GM12878 (cell line): ENCODE data around the gene NECTIN1. TPM values are rescaled to one million over a fixed set of nuclear protein-coding genes. Genes with fewer than 3 reads are reported as not detected.

ENCODE experiments used
- ATAC-seq: fragments of 200-7000 bp; cut with Tn5 transposase; 3 replicates; pipeline ENCODE4 v1.9.1; 2020; ENCODE audit warnings: mild to moderate bottlenecking, moderate library complexity
- BruUV-seq: library from RNA; stranded (reverse); fragments of 400-500 nt; replicated peaks from 2 replicates; lab custom pipeline; 2021; lab: Mats Ljungman, UMichigan
- CTCF ChIA-PET: fragments of 300-600 bp; sonication (Branson Sonifier 250); formaldehyde crosslinking; extraction: SDS; loops from one replicate; lab custom pipeline; 2021; ENCODE audit warnings: inconsistent platforms; lab: Yijun Ruan, JAX
- POLR2A ChIA-PET: fragments of 350-600 bp; formaldehyde crosslinking; extraction: SDS; loops from one replicate; lab custom pipeline; 2021; ENCODE audit warnings: inconsistent platforms; lab: Charles Lee
- RAD21 ChIA-PET: fragments of 300-600 bp; sonication (Branson Sonifier 250); formaldehyde crosslinking; loops from one replicate; lab custom pipeline; 2023; ENCODE audit warnings: antibody characterized with exemption; ENCODE audit not compliant: unreplicated experiment; lab: Charles Lee
- SMC1A ChIA-PET: fragments of 300-600 bp; sonication (Branson Sonifier 250); formaldehyde crosslinking; loops from one replicate; lab custom pipeline; 2023; ENCODE audit not compliant: unreplicated experiment, uncharacterized antibody; lab: Charles Lee
- DNase-seq: peaks from one replicate; pipeline ENCODE4 v3.0.0-alpha.2; 2011; ENCODE audit warnings: low read depth, low spot score
- FAIRE-seq: peaks from 3 replicates; lab custom pipeline; 2011; peaks lifted over from hg19 to GRCh38; lab: Jason Lieb, UNC
- H2AFZ ChIP-seq: 2 replicates; pipeline ENCODE4 v1.6.0; 2011; ENCODE audit warnings: low read depth, low read length, control low read depth; ENCODE audit not compliant: control insufficient read depth
- H3K27ac ChIP-seq: 2 replicates; pipeline ENCODE4 v1.5.1; 2011; ENCODE audit warnings: control low read depth; ENCODE audit not compliant: control insufficient read depth, insufficient read depth
- H3K27me3 ChIP-seq, 2 experiments: replicated peaks in 1 of 2; 2 replicates each; pipeline versions ENCODE4 v1.6.0 to v1.6.1; 2011; ENCODE audit warnings: low read length in 1 of 2; ENCODE audit not compliant: control insufficient read depth in 2 of 2, insufficient read depth in 2 of 2
- H3K36me3 ChIP-seq, 2 experiments: 2 replicates each; pipeline ENCODE4 v1.5.1; 2011; ENCODE audit warnings: low read length in 1 of 2; ENCODE audit not compliant: control insufficient read depth in 2 of 2, insufficient read depth in 2 of 2
- H3K4me1 ChIP-seq: 2 replicates; pipeline ENCODE4 v1.6.1; 2011; ENCODE audit warnings: mild to moderate bottlenecking, low read length, moderate library complexity, mixed read lengths; ENCODE audit not compliant: control insufficient read depth, insufficient read depth
- H3K4me2 ChIP-seq: 2 replicates; pipeline ENCODE4 v1.6.0; 2011; ENCODE audit warnings: control low read depth; ENCODE audit not compliant: control insufficient read depth, insufficient read depth
- H3K4me3 ChIP-seq: fragments of 200-600 bp; sonication (generic); 2 replicates; pipeline ENCODE4 v1.5.1; 2016
- H3K79me2 ChIP-seq: 2 replicates; pipeline ENCODE4 v1.6.0; 2011; ENCODE audit warnings: low read length; ENCODE audit not compliant: control insufficient read depth, insufficient read depth
- H3K9ac ChIP-seq: 2 replicates; pipeline ENCODE4 v1.8.0; 2011; ENCODE audit warnings: low read length, control low read depth, mixed read lengths; ENCODE audit not compliant: control insufficient read depth, insufficient read depth
- H3K9me3 ChIP-seq: replicated peaks from 3 replicates; pipeline ENCODE4 v1.5.1; 2011; ENCODE audit warnings: mild to moderate bottlenecking, low read length; ENCODE audit not compliant: control insufficient read depth, insufficient read depth
- H4K20me1 ChIP-seq: 2 replicates; pipeline ENCODE4 v1.6.0; 2011; ENCODE audit not compliant: control insufficient read depth, insufficient read depth
- BRCA1 ChIP-seq: IDR thresholded peaks from 2 replicates; pipeline ENCODE4 v1.6.1; 2011; ENCODE audit warnings: low read depth, low read length, improper control_type of control experiment
- EZH2 ChIP-seq: IDR thresholded peaks from 2 replicates; pipeline ENCODE4 v1.6.1; 2012; ENCODE audit warnings: low read depth, mild to moderate bottlenecking, control low read depth, inconsistent platforms, low read length, borderline replicate concordance; ENCODE audit not compliant: control insufficient read depth
- HSF1 ChIP-seq: fragments of 150-350 bp; IDR thresholded peaks from 2 replicates; pipeline ENCODE4 v1.6.1; 2014; ENCODE audit warnings: mild to moderate bottlenecking, low read depth, low read length
- KAT2A ChIP-seq: conservative IDR thresholded peaks from 2 replicates; pipeline ENCODE4 v1.6.1; 2011; ENCODE audit warnings: low read depth, low read length; ENCODE audit not compliant: control insufficient read depth
- NRF1 ChIP-seq: conservative IDR thresholded peaks from 2 replicates; pipeline ENCODE4 v1.6.1; 2011; ENCODE audit warnings: mild to moderate bottlenecking, low read depth, low read length, improper control_type of control experiment
- PKNOX1 ChIP-seq: fragments of 450-650 bp; IDR thresholded peaks from 2 replicates; pipeline ENCODE4 v1.6.1; 2016; ENCODE audit warnings: mild to moderate bottlenecking
- SMARCA5 ChIP-seq: fragments of 450-650 bp; IDR thresholded peaks from 2 replicates; pipeline ENCODE4 v1.6.1; 2017; ENCODE audit warnings: mild to moderate bottlenecking
- SUPT20H ChIP-seq: IDR thresholded peaks from 2 replicates; pipeline ENCODE4 v1.6.1; 2011; ENCODE audit warnings: low read depth, mild to moderate bottlenecking, low read length, moderate library complexity, borderline replicate concordance; ENCODE audit not compliant: control insufficient read depth
- TARDBP ChIP-seq: IDR thresholded peaks from 2 replicates; pipeline ENCODE4 v1.6.1; 2016; ENCODE audit warnings: borderline replicate concordance
- USF2 ChIP-seq: IDR thresholded peaks from 2 replicates; pipeline ENCODE4 v1.6.1; 2011; ENCODE audit warnings: low read depth, low read length, improper control_type of control experiment, borderline replicate concordance
- WRNIP1 ChIP-seq: IDR thresholded peaks from 2 replicates; pipeline ENCODE4 v1.6.1; 2011; ENCODE audit warnings: low read depth, low read length, improper control_type of control experiment, borderline replicate concordance
- ZBTB4 ChIP-seq: fragments of 450-650 bp; formaldehyde crosslinking; IDR thresholded peaks from 2 replicates; pipeline ENCODE4 v1.4.0; 2022; ENCODE audit warnings: mild to moderate bottlenecking, moderate library complexity
- WGBS: methylation state at CpG from one replicate; pipeline ENCODE4 v1.1.6; 2016; ENCODE audit warnings: low lambda C conversion rate; ENCODE audit not compliant: insufficient replicate concordance, insufficient coverage; ENCODE audit errors: missing lambda C conversion rate; 5-methylcytosine and 5-hydroxymethylcytosine counted together
- in situ Hi-C: fragments of 300-500 bp; cut with MboI; formaldehyde crosslinking; loops from 9 replicates; pipeline ENCODE4 v1.14.3; 2018; ENCODE audit warnings: mixed read lengths
- intact Hi-C: fragments of 100-400 bp; cut with micrococcal nuclease; formaldehyde crosslinking; loops from one replicate; pipeline ENCODE4 v1.14.2; 2022; ENCODE audit not compliant: unreplicated experiment
- polyA plus RNA-seq, 11 experiments: library from polyadenylated mRNA; depleted of rRNA in 4 of 11; unstranded in 6 of 11; stranded (reverse) in 5 of 11; fragments of >200 nt; fragmentation: Nextera tagmentation in 4 of 11; fragmentation: Illumina TruSeq in 1 of 11; extraction: Ambion mirVana in 4 of 11; extraction: Trizol in 1 of 11; gene quantifications; 1 replicate in 1 of 11; 2 replicates in 10 of 11; pipeline versions ENCODE4 v1.2.1 to v1.2.3, GENCODE V29; 2011 to 2016; ENCODE audit warnings: inconsistent platforms in 2 of 11, missing spikeins in 2 of 11, low read depth in 1 of 11
- total RNA-seq, 4 experiments: library from RNA; depleted of rRNA in 3 of 4; stranded (reverse); fragments of >200 nt in 3 of 4; fragmentation: Illumina TruSeq in 1 of 4; extraction: Trizol in 1 of 4; gene quantifications; 2 replicates each; pipeline versions ENCODE4 v1.2.1 to v1.2.3, GENCODE V29; 2013 to 2021

NECTIN1 gene
- total and polyA plus RNA-seq, 10 of the 15 experiments (the other 5 are each of a cell fraction or from before 2014, with no cell fraction given) = 0.97 to 9.2 (median 2.3) TPM

- TF ChIP-seq PKNOX1 = no peak
- no peak for TF ChIP-seq SUPT20H
- TF ChIP-seq EZH2 = no peak
- TF ChIP-seq NRF1 = no peak
Measured at GRCh38 chr11:119758291-119758690, 29.3 kb upstream of the NECTIN1 start (continued).

GRCh38 chr11:119757378-119757777 is 28.4 kb upstream of the NECTIN1 start:
- ChIA-PET RAD21 (interaction anchor here (1.0 to 1.9 kb wide), 3 partner anchors 28 to 84 kb away, joined by 3 to 8 read pairs (median 4); partner anchors contain the start of gene NECTIN1), POLR2A (interaction anchor here (0.6 to 1.6 kb wide), 3 partner anchors 9 to 311 kb away, joined by 3 to 8 read pairs (median 4); partner anchors contain the start of gene NECTIN1), CTCF (interaction anchor here (0.8 to 2.0 kb wide), 3 partner anchors 28 to 351 kb away, joined by 3 to 8 read pairs (median 4); partner anchors contain the start of gene NECTIN1), SMC1A (interaction anchor here (0.8 to 2.4 kb wide), 4 partner anchors 9 to 83 kb away, joined by 3 to 9 read pairs (median 5); no protein-coding TSS in a partner anchor)
- Histone ChIP-seq H3K9me3 (no peaks in the 10 kb centered on the region), H3K9ac (no peak overlapping the region), H3K36me3 (no peaks in the 10 kb centered on the region), H3K79me2 (peaks cover 24% of the 10 kb centered on the region), H3K27me3 (no peaks in the 10 kb centered on the region), H3K4me3 (no peak overlapping the region), H4K20me1 (no peaks in the 10 kb centered on the region), H3K4me2 (no peak overlapping the region), H3K27ac (no peak overlapping the region), H2AFZ (no peak overlapping the region), H3K4me1 (peaks cover 17% of the 10 kb centered on the region)
- no peak for ATAC-seq
- FAIRE-seq = no peak
- in situ Hi-C loops (no loop called here), intact Hi-C loops (no loop called here)
- no TSS peak for BruUV-seq
- 69% methylated on average over 5 of the region's 5 CpGs for WGBS
- DNase-seq = no peak
- TF ChIP-seq USF2 (no peak), TARDBP (no peak), SMARCA5 (no peak), ZBTB4 (CRISPR knock-in tag) (no peak), PKNOX1 (no peak), BRCA1 (no peak), HSF1 (no peak), KAT2A (no peak), WRNIP1 (no peak)
